ENCODE measurements around the gene UCN. TPM values are rescaled to one million over a fixed set of nuclear protein-coding genes. Genes with fewer than 3 reads are reported as not detected.

Gene UCN
- total RNA-seq, 1 experiment from 2014 or later: 4.6 TPM

DNA sequence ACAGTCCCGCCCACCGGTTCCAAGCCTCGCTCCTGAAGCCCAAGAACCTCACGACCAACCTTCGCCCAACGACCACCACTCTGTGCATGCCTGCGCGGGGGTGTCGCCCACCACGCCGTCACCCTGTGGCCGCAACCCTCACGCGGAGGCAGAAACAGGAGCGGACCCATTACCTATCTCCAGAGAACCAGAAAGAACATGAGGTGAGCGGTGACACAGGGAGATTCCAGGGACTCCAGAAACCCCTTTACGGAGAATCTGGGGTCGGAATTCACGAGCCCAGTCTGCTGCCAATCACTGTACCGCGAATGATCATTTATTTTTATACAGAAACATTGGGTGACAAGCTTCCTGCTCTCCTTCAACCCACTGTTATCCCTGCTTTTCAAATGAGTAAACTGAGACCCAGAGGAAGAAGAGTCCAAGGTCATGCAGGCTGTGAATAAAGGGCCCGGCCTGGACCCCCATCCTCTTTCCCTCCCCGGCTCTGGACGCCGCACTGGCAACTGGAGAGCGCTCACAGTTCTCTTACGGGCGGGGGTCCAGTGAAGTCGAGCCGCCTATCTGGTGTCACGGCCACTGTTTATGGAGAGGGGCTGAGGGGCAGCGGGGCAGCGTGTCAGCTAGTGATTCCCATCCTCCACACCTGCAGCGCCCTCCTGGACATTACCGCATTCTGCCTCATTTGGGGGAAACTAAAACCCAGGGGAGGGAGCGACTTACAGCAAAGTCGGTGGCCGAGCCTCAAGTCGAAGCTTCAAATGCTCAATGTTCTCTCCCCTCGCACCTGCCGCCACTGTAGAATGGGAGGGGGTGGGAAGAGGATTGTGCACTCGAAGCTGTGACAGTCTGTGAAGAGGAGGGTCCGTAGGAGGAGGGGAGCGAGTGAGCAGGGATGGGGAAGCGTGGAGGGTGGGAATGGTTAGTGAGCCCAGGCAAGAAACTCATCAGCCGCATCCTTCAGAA is 44.7 kb downstream of the UCN start:
- CTCF ChIA-PET: interaction anchor here (0.9 to 2.3 kb wide), 4 partner anchors 16 to 30 kb away, joined by 4 to 14 read pairs (median 9); no protein-coding TSS in a partner anchor
- Mint-ChIP-seq H3K9me3 (ENCODE audit: low read depth, unreplicated experiment) (no peaks in the 10 kb centered on the region), H3K4me1 (ENCODE audit: low read depth, unreplicated experiment) (peaks cover 7% of the 10 kb centered on the region), H3K4me3 (ENCODE audit: low read depth, unreplicated experiment) (peak overlapping the region; percentile 67), H3K27ac (ENCODE audit: unreplicated experiment) (no peak overlapping the region), H3K27me3 (ENCODE audit: unreplicated experiment) (peaks cover 34% of the 10 kb centered on the region), H3K36me3 (ENCODE audit: insufficient read depth, unreplicated experiment) (peaks cover 12% of the 10 kb centered on the region)
- DNase-seq: no peak
- intact Hi-C loops (cut with micrococcal nuclease; ENCODE audit: unreplicated experiment): no loop called here
- no TSS peak for BruUV-seq (replicated peaks)
- no peak for TF ChIP-seq CTCF (IDR thresholded peaks at IDR 0.05; ENCODE audit: unreplicated experiment)

- Mint-ChIP-seq H3K4me3 (ENCODE audit: low read depth, unreplicated experiment) (peak within 1 kb of the TSS; percentile 67), H3K27ac (ENCODE audit: unreplicated experiment) (no peak within 1 kb of the TSS), H3K36me3 (ENCODE audit: insufficient read depth, unreplicated experiment) (peaks cover 12% of the 10 kb centered on the region), H3K9me3 (ENCODE audit: low read depth, unreplicated experiment) (no peaks in the 10 kb centered on the region), H3K4me1 (ENCODE audit: low read depth, unreplicated experiment) (peaks cover 7% of the 10 kb centered on the region), H3K27me3 (ENCODE audit: unreplicated experiment) (peaks cover 43% of the 10 kb centered on the region)
- intact Hi-C loops (cut with micrococcal nuclease; ENCODE audit: unreplicated experiment): no loop called here
- no peak for TF ChIP-seq CTCF (IDR thresholded peaks at IDR 0.05; ENCODE audit: unreplicated experiment)
- no TSS peak for BruUV-seq (replicated peaks)
- peak; percentile 53 for DNase-seq
- CTCF ChIA-PET: interaction anchor here (0.9 to 2.0 kb wide), 2 partner anchors 17 to 31 kb away, joined by 4 to 9 read pairs; no protein-coding TSS in a partner anchor
Observed at GRCh38 chr2:27262379-27263286, 45.6 kb downstream of the UCN start, which contains the start of gene SLC30A3. TSS of gene SLC30A3 (minus strand) at chr2:27263047. CDS start at chr2:27262906, 141 bp downstream.

GRCh38 chr2:27261926-27262298 is 46.3 kb downstream of the UCN start:
- Mint-ChIP-seq H3K36me3 (ENCODE audit: insufficient read depth, unreplicated experiment) (peaks cover 12% of the 10 kb centered on the region), H3K9me3 (ENCODE audit: low read depth, unreplicated experiment) (no peaks in the 10 kb centered on the region)
- intact Hi-C loops (cut with micrococcal nuclease; ENCODE audit: unreplicated experiment): no loop called here

More at GRCh38 chr2:27261926-27262298, 46.3 kb downstream of the UCN start:
- Mint-ChIP-seq H3K4me1 (ENCODE audit: low read depth, unreplicated experiment) (peaks cover 7% of the 10 kb centered on the region), H3K27me3 (ENCODE audit: unreplicated experiment) (peaks cover 51% of the 10 kb centered on the region), H3K4me3 (ENCODE audit: low read depth, unreplicated experiment) (peak overlapping the region; percentile 0), H3K27ac (ENCODE audit: unreplicated experiment) (no peak overlapping the region)
- no TSS peak for BruUV-seq (replicated peaks)
- DNase-seq: no peak
- CTCF ChIA-PET: interaction anchor here (2.0 kb wide), 1 partner anchor 18 kb away, joined by 9 read pairs; no protein-coding TSS in a partner anchor
- TF ChIP-seq CTCF (IDR thresholded peaks at IDR 0.05; ENCODE audit: unreplicated experiment): no peak

All from Calu3 (cell line).